Measurements from ENCODE around the gene KRT16. TPM values are rescaled to one million over a fixed set of nuclear protein-coding genes. Genes with fewer than 3 reads are reported as not detected.
A peak's percentile ranks its signal among the peaks of the same experiment; 100 is the strongest.

The KRT16 gene
- total and polyA plus RNA-seq, 3 donors from 2014 or later: not detected

DNA sequence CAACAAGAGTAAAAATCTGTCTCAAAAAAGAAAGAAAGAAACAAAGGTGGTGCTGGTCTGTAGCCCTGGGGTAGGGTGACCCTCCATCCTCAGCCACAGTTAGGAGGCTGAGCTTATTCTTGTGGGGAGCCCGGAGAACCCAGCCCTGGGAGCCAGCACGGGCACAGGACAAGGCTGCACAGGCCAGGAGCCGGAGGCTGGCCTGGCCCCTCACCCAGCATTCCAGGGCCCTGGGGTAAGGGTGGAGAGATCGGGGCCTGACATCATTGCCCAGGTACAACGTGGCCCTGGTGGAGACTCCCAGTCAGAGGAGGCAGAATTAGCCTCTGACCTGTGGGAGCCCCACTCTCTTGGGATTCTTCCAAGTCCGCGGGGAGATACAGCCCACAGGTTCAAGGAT, 22.1 kb upstream of the KRT16 start:
- whole genome bisulfite sequencing, 2 donors: 31 to 35% methylated on average over 4 to 7 of the region's 7 CpGs
- no peak for DNase-seq
- Histone ChIP-seq H3K4me1 (peaks cover 24% of the 10 kb centered on the region), H3K4me3 (no peak overlapping the region), H3K9me3 (no peaks in the 10 kb centered on the region), H3K27me3 (no peaks in the 10 kb centered on the region), H3K36me3 (ENCODE audit: low read depth, missing control alignments) (no peaks in the 10 kb centered on the region), H3K27ac (peak overlapping the region; percentile 19 to 77)
- intact Hi-C loops (cut with DNase I; ENCODE audit: low total_unique reads): no loop called here
- TF ChIP-seq, protein P1, sequence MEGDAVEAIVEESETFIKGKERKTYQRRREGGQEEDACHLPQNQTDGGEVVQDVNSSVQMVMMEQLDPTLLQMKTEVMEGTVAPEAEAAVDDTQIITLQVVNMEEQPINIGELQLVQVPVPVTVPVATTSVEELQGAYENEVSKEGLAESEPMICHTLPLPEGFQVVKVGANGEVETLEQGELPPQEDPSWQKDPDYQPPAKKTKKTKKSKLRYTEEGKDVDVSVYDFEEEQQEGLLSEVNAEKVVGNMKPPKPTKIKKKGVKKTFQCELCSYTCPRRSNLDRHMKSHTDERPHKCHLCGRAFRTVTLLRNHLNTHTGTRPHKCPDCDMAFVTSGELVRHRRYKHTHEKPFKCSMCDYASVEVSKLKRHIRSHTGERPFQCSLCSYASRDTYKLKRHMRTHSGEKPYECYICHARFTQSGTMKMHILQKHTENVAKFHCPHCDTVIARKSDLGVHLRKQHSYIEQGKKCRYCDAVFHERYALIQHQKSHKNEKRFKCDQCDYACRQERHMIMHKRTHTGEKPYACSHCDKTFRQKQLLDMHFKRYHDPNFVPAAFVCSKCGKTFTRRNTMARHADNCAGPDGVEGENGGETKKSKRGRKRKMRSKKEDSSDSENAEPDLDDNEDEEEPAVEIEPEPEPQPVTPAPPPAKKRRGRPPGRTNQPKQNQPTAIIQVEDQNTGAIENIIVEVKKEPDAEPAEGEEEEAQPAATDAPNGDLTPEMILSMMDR (IDR thresholded peaks at IDR 0.05): no peak
- TF ChIP-seq POLR2A (IDR thresholded peaks at IDR 0.05): no peak

GRCh38 chr17:41633556-41634199, 21.1 kb upstream of the KRT16 start:
- intact Hi-C loops (cut with DNase I; ENCODE audit: low total_unique reads): no loop called here
- Histone ChIP-seq H3K4me1 (peaks cover 24% of the 10 kb centered on the region), H3K27ac (peak overlapping the region in 1 of 2 donors; percentile 77), H3K4me3 (no peak overlapping the region), H3K36me3 (ENCODE audit: low read depth, missing control alignments) (no peaks in the 10 kb centered on the region), H3K27me3 (no peaks in the 10 kb centered on the region), H3K9me3 (no peaks in the 10 kb centered on the region)
- no peak for DNase-seq
- TF ChIP-seq, protein P1 (IDR thresholded peaks at IDR 0.05): no peak
- no peak for TF ChIP-seq POLR2A (IDR thresholded peaks at IDR 0.05)
- 84 to 85% methylated on average over 13 to 14 of the region's 14 CpGs for WGBS, 2 donors

GRCh38 chr17:41632482-41633105, 20.0 kb upstream of the KRT16 start:
- no peaks in the 10 kb centered on the region for H3K27me3 ChIP-seq
- 73 to 74% methylated on average over 5 of the region's 5 CpGs for WGBS, 2 donors

DNA sequence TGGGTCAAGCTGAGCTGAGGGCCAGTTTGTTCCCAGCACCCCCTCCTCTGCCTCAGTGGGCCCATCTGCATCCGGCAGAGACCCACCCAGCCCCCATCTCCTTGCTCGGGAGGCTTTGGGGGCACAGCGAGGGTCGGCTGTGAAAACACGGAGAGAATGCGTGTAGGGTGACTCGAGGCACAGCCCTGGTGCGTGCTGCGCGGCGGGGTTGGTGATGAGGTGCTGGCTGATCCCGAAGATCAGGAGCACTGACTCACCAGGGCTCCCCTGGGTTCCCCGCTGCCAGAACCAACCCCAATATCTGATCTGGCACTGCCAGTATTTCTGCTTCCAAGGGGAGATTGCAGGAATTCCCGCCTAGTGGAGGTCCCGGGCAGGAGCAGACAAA, 19.3 kb upstream of the KRT16 start:
- no peak for DNase-seq
- WGBS, 2 donors: 87 to 90% methylated on average over 15 of the region's 15 CpGs
- Histone ChIP-seq H3K27ac (no peak overlapping the region), H3K4me3 (no peak overlapping the region), H3K9me3 (no peaks in the 10 kb centered on the region), H3K27me3 (no peaks in the 10 kb centered on the region), H3K36me3 (ENCODE audit: low read depth, missing control alignments) (no peaks in the 10 kb centered on the region), H3K4me1 (peaks cover 22% of the 10 kb centered on the region)
- intact Hi-C loops (cut with DNase I; ENCODE audit: low total_unique reads): no loop called here
- TF ChIP-seq, protein P1 (IDR thresholded peaks at IDR 0.05): no peak
- no peak for TF ChIP-seq POLR2A (IDR thresholded peaks at IDR 0.05)

More at GRCh38 chr17:41632482-41633105, 20.0 kb upstream of the KRT16 start:
- Histone ChIP-seq H3K9me3 (no peaks in the 10 kb centered on the region), H3K27ac (no peak overlapping the region), H3K36me3 (ENCODE audit: low read depth, missing control alignments) (no peaks in the 10 kb centered on the region), H3K4me1 (peaks cover 24% of the 10 kb centered on the region), H3K4me3 (no peak overlapping the region)
- intact Hi-C loops (cut with DNase I; ENCODE audit: low total_unique reads): no loop called here
- TF ChIP-seq POLR2A (IDR thresholded peaks at IDR 0.05): no peak
- TF ChIP-seq, protein P1 (IDR thresholded peaks at IDR 0.05): no peak
- DNase-seq: no peak
